GM10266 (cell line): ENCODE data around the gene SPARCL1.

Experiments used
- DNase-seq: peaks from one replicate; pipeline ENCODE4 v3.0.0; 2012; ENCODE audit errors: extremely low spot score
- TF ChIP-seq, protein P1 (sequence below): IDR thresholded peaks from 2 replicates; pipeline ENCODE4 v1.5.1; 2012; ENCODE audit warnings: mild to moderate bottlenecking, low read depth; ENCODE audit not compliant: control insufficient read depth, insufficient read depth; ENCODE audit errors: missing control alignments

Gene SPARCL1

DNA sequence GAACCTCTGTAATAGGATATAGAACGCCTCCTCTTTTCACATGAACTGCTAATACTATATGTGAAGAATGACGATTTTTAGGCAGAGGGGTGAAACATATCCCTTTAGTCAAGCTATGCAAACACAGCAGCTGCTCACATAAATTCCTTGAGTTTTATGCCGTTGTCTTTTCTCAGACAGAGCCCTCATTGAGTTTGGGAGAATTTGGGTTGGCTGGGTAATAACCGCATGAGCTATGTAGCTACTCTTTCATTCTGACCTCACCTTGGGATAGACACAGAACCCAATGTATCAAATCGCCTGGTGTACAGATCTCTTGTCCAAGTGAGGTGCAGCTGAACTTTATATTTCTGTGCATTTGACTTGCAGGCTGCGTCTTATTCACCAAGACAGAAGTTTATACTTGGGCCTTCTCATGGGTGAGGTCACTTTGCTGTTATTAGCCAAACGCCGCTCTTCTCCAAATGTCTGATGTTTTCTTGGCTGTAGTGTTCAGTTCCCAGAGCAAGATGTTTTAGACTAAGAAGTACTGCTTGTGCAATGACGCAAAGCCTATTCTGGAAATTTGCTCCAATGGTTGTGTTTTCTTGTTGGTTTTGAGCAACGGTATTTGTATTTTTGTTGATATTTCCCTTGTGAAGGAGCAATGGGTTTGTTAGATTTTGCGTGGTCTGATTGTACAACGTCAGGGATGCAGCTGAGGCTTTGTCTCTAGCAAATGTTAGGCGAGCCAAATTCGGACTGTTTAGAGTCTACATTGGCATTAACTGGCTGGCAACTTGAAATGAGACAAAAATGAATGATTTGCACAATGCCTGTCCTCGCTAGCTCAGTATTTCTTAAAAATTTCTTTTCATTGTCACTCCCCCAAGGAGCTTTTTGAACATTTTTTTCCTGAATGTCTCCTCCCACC lies 11.2 kb upstream of the SPARCL1 start:
- DNase-seq, result no peak
- TF ChIP-seq, protein P1, sequence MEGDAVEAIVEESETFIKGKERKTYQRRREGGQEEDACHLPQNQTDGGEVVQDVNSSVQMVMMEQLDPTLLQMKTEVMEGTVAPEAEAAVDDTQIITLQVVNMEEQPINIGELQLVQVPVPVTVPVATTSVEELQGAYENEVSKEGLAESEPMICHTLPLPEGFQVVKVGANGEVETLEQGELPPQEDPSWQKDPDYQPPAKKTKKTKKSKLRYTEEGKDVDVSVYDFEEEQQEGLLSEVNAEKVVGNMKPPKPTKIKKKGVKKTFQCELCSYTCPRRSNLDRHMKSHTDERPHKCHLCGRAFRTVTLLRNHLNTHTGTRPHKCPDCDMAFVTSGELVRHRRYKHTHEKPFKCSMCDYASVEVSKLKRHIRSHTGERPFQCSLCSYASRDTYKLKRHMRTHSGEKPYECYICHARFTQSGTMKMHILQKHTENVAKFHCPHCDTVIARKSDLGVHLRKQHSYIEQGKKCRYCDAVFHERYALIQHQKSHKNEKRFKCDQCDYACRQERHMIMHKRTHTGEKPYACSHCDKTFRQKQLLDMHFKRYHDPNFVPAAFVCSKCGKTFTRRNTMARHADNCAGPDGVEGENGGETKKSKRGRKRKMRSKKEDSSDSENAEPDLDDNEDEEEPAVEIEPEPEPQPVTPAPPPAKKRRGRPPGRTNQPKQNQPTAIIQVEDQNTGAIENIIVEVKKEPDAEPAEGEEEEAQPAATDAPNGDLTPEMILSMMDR, result no peak

DNA sequence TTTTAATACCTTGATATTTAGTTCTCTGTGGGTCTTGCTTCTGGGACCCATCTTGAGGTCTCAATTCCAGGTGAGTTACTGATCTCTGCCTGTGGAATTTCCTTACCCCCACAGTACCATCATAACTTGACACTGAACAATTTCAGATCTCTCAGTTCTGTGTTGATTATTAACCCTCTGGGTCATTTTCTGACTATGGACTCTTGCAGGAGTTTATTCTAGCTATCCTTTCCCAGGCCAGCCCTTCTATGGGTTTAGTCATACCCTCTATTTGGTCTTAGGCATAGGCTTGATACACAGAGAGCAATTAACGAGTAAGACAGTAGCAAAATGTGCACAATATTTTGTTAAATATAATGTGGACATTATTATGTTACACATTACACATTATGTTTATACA lies 3.7 kb upstream of the SPARCL1 start:
- DNase-seq, result no peak
- TF ChIP-seq, protein P1, result no peak

DNA sequence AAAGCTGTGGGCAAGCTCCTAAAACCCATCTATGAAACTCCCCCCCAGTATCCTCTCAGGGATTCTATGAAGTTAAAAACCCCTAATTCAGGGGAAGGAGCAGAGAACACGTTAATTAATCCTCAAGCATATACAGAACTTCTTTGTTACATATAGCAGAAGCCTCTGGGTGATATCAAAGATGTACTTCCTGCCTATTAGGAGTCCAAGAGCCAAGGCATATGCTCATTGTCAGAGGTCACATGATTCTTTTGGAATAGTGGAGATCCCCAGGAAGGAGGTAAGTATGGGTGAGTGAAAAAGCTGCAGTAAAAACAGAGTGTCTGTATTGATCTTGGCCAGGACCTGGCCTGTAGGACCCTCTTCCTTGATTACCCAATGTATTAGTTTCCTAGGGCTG lies 2.9 kb upstream of the SPARCL1 start:
- no peak for DNase-seq
- TF ChIP-seq, protein P1, result no peak

DNA sequence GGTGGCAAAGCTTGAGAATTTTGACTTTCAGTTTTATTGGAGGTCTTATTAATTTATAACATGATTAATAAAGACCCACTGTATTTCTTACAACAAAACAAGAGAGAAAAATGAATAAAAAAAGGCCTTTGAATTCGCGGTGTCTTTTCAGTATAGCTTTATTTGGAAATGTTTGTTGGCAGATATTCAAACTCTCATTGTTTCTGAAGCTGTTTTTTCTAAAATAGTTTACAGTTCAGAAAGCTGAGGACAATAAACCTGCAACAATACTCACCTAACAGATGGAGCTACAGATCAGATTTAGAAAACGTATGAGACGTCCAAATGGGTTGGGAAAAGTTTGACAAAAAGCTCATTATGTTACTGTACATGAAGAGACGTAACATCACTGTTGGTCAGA lies 2.4 kb upstream of the SPARCL1 start:
- TF ChIP-seq, protein P1, result no peak
- DNase-seq, result no peak

DNA sequence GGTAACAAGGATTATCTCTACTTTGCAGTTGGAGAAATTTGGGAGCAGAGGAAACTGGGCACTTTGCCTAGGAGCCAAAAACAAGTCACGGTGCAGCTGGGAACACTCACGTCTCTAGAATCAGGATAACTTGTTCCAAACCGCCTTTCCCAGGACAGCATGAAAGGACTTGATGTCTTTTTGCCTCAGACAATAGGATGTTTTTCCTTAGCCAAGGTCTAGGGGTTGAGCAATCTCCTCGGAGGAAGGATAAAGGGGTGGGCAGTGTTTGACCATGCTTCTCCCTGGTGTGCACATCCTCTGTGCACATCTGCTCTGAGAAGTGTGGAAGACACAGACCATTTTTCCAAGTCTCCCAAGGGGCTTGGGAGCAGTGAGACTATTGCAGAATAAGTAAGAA lies 1.7 kb upstream of the SPARCL1 start:
- DNase-seq, result no peak
- TF ChIP-seq, protein P1, result no peak

DNA sequence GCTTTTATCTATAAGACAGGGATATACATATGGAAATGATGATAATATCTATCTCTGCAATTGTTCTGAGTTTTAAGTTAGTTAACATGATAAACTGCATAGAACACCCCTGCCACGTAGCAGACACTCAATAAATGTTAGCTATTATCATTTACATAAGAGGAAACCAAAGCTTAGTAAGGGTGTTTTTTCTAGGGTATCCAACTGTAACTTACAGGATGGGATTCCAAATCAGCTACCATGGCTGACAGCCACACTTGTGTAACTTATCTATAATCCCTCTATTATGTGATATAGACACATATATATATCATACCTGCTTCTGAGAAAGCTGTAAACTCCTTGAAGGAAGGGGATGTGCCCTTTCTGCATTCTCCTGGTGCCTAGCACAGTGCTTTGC lies 1.1 kb upstream of the SPARCL1 start:
- no peak for DNase-seq
- TF ChIP-seq, protein P1, result no peak
